Heart right ventricle (tissue), 16 donors: Measurements from ENCODE around the gene HINFP. TPM values are rescaled to one million over a fixed set of nuclear protein-coding genes. Genes with fewer than 3 reads are reported as not detected.

Source experiments
- ATAC-seq, 8 donors: fragments of 200-7000 bp; cut with Tn5 transposase; one replicate each; pipeline ENCODE4 v1.9.1; 2020; ENCODE audit warnings: mild to moderate bottlenecking in 8 of 8, moderate library complexity in 8 of 8, moderate number of reproducible peaks in 1 of 8
- DNase-seq, 2 donors: peaks; one replicate each; pipeline ENCODE4 v3.0.0-alpha.2; 2020
- H3K27ac ChIP-seq, 10 donors: fragments of 200-600 bp; sonication (generic) in 2 of 10; one replicate each; pipeline versions ENCODE4 v1.5.0 to v1.8.0; 2020 to 2022; ENCODE audit warnings: mild to moderate bottlenecking in 3 of 10
- H3K27me3 ChIP-seq, 7 donors: fragments of 200-600 bp; one replicate each; pipeline ENCODE4 v1.8.0; 2021 to 2022; ENCODE audit warnings: mild to moderate bottlenecking in 2 of 7
- H3K36me3 ChIP-seq, 9 donors: fragments of 200-600 bp; sonication (generic) in 1 of 9; one replicate each; pipeline versions ENCODE4 v1.5.0 to v1.8.0; 2020 to 2022; ENCODE audit warnings: mild to moderate bottlenecking in 2 of 9
- H3K4me1 ChIP-seq, 9 donors: fragments of 200-600 bp; sonication (generic) in 1 of 9; one replicate each; pipeline versions ENCODE4 v1.5.0 to v1.8.0; 2020 to 2022; ENCODE audit warnings: mild to moderate bottlenecking in 4 of 9
- H3K4me3 ChIP-seq, 10 donors: fragments of 200-600 bp; sonication (generic) in 2 of 10; one replicate each; pipeline versions ENCODE4 v1.5.0 to v1.8.0; 2020 to 2022; ENCODE audit warnings: mild to moderate bottlenecking in 7 of 10, moderate library complexity in 2 of 10
- H3K9me3 ChIP-seq, 11 donors: fragments of 200-600 bp in 10 of 11; sonication (generic) in 2 of 11; one replicate each; pipeline versions ENCODE4 v1.5.0 to v1.8.0; 2013 to 2022; ENCODE audit warnings: mild to moderate bottlenecking in 2 of 11, control low read depth in 1 of 11, moderate library complexity in 1 of 11
- WGBS, 2 donors: extraction: QIAGEN DNeasy Blood & Tissue Kit; methylation state at CpG; one replicate each; pipeline ENCODE4 v1.1.7; 2013; ENCODE audit warnings: inconsistent platforms in 1 of 2; 5-methylcytosine and 5-hydroxymethylcytosine counted together
- intact Hi-C, 10 donors: fragments of 100-400 bp; cut with DNase I; formaldehyde crosslinking; loops; one replicate each; pipeline versions ENCODE4 v1.11.1 to v1.14.2; 2022
- polyA plus RNA-seq, 2 donors: library from polyadenylated mRNA; stranded (reverse); fragments of 200-250 nt; gene quantifications; one replicate each; pipeline ENCODE4 v1.2.3, GENCODE V29; 2013
- total RNA-seq, 10 donors: library from RNA; stranded (reverse); fragmentation: NEBNext Ultra II Directional in 3 of 10; extraction: Animal tissue kit (Norgen Biotek cat#: 25700) in 3 of 10; gene quantifications; one replicate each; pipeline versions ENCODE4 v1.2.1 to v1.2.4, GENCODE V29; 2021 to 2023
- TF ChIP-seq, protein P1 (sequence below), 9 donors: fragments of 200-600 bp; sonication (generic) in 2 of 9; IDR thresholded peaks; one replicate each; pipeline versions ENCODE4 v1.5.0 to v1.8.0; 2021 to 2022; ENCODE audit warnings: antibody characterized with exemption in 9 of 9, mild to moderate bottlenecking in 5 of 9, moderate library complexity in 1 of 9
- donor health status: Arrhythmogenic right ventricular cardiomyopathy.
- donor health status: ischemic (EF 13 %, LVEDD 7.1; RV severe dilation, severe dysfunction).
- donor health status: healthy with polysubstance abuse.
- donor health status: DM: no; HTN: yes; CAD: no.
- donor health status: DM: no; HTN: no; CAD: no.
- donor health status: ischemic (EF 25% LVEDD 6.9; RV normal size, moderate dysfunction).
- donor health status: ischemic (EF 25% LVEDD 5.7; RV mildly dilated, moderate dysfunction).
- donor health status: healthy.
- donor health status: DM: yes; HTN: yes; CAD: no.
- donor health status: Ischemic cardiomyopathy.
- donor health status: ischemic (EF 35%, LVEDD 5.7; RV mildly dilated, moderate dysfunction).
- donor health status: nonischemic (EF 11% LVEDD 7.7; RV severe dilation, severe dysfunction).
- donor health status: DM: yes; HTN: yes; CAD: no.
- donor health status: PGD.
- donor health status: ischemic (EF 29% LVEDD 5.4; RV normal size, mild dysfunction).
- donor health status: nonischemic (EF 23%, LVEDD 6.1; RV moderate dilation, normal function).

Gene HINFP
- total and polyA plus RNA-seq, 12 donors = 8.6 to 18.1 (median 11.5) TPM

DNA sequence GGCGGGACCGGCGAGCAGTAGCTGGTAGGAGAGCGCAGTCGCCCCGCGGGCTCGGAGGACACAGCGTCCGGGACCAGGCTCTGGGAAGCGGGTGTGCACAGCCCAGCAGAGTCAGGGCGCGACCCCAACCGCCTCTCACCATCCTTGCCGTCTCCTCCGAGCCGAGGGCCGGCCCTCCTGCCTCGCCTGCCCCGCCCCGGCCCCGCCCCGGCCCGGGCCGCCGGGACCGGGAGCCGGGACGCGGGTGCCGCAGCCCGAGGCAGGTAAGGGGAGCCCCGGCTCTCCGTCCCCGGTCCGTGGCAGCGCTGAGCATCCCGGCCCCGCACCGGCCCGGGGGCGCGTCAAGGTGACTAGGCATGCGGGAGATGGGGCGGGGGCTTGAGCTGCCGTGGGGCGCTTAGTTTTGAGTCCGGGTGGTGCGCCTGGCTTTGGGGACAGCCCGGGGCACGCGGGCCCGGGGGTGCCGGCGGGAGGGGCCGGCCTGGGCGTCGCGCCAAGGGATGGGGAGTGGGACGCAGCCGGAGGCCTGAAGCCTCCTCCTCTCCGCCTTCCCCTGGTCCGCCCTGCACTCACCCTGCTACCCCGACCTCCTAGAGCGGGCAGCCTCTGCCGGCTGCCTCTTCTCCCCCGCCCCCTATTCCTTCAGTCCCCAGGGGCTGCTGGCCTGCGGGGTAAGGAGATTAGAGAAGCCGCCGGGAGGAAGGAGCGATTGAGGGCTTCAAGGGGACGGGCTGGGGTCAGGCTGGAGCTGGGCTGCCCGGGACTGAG, 27.8 kb downstream of the HINFP start, which contains the start of gene ABCG4:
Gene ABCG4, plus strand, starts transcription at position 35 of the 768 bp plus-strand sequence. CDS start 914 bp downstream, outside the sequence.
- Histone ChIP-seq H3K27me3 (peaks cover 0 to 77% (median 18%) of the 10 kb centered on the region in 7 donors), H3K36me3 (no peaks in the 10 kb centered on the region), H3K9me3 (no peaks in the 10 kb centered on the region), H3K4me3 (peak within 1 kb of the TSS; percentile 8 to 68 (median 62)), H3K4me1 (peaks cover 0 to 24% (median 11%) of the 10 kb centered on the region in 9 donors), H3K27ac (peak within 1 kb of the TSS in 1 of 10 donors; percentile 10)
- intact Hi-C loops = loop anchor here in 7 of 10 donors (5.0 to 10.0 kb wide), 5 partner anchors 43 to 176 kb away; no protein-coding TSS in a partner anchor
- DNase-seq = peak in 1 of 2 donors; percentile 48
- peak; percentile 23 to 59 (median 36) for ATAC-seq
- 1 to 2% methylated on average over 30 to 73 of the region's 73 CpGs for WGBS, 2 donors
- TF ChIP-seq, protein P1, sequence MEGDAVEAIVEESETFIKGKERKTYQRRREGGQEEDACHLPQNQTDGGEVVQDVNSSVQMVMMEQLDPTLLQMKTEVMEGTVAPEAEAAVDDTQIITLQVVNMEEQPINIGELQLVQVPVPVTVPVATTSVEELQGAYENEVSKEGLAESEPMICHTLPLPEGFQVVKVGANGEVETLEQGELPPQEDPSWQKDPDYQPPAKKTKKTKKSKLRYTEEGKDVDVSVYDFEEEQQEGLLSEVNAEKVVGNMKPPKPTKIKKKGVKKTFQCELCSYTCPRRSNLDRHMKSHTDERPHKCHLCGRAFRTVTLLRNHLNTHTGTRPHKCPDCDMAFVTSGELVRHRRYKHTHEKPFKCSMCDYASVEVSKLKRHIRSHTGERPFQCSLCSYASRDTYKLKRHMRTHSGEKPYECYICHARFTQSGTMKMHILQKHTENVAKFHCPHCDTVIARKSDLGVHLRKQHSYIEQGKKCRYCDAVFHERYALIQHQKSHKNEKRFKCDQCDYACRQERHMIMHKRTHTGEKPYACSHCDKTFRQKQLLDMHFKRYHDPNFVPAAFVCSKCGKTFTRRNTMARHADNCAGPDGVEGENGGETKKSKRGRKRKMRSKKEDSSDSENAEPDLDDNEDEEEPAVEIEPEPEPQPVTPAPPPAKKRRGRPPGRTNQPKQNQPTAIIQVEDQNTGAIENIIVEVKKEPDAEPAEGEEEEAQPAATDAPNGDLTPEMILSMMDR (IDR thresholded peaks at IDR 0.05) = no peak

DNA sequence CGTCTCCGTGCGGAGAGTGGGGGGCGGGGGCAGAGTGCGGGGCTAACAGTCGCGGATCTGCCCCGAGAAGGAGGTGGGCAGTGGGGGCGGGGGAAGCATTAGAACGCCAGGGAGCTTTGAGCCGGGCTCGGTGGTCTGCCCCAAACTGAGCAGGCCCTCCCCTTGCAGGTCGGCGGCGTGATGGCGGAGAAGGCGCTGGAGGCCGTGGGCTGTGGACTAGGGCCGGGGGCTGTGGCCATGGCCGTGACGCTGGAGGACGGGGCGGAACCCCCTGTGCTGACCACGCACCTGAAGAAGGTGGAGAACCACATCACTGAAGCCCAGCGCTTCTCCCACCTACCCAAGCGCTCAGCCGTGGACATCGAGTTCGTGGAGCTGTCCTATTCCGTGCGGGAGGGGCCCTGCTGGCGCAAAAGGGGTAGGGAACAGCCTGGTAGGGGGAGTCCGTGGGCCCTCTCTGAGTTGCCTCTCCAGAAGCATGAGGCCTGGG, 28.5 kb downstream of the HINFP start:
- H3K36me3 ChIP-seq = no peaks in the 10 kb centered on the region
- no peaks in the 10 kb centered on the region for H3K9me3 ChIP-seq
- WGBS, 2 donors = 34 to 41% methylated on average over 33 of the region's 33 CpGs
- peak overlapping the region; percentile 8 to 68 (median 62) for H3K4me3 ChIP-seq
- TF ChIP-seq, protein P1 (IDR thresholded peaks at IDR 0.05) = no peak
- intact Hi-C loops = loop anchor here in 7 of 10 donors (5.0 to 10.0 kb wide), 5 partner anchors 42 to 175 kb away; no protein-coding TSS in a partner anchor
- peaks cover 0 to 21% (median 7%) of the 10 kb centered on the region in 9 donors for H3K4me1 ChIP-seq
- DNase-seq (no peak), ATAC-seq (peak in 1 of 8 donors; percentile 8)
- peaks cover 0 to 77% (median 18%) of the 10 kb centered on the region in 7 donors for H3K27me3 ChIP-seq
- H3K27ac ChIP-seq = no peak overlapping the region

DNA sequence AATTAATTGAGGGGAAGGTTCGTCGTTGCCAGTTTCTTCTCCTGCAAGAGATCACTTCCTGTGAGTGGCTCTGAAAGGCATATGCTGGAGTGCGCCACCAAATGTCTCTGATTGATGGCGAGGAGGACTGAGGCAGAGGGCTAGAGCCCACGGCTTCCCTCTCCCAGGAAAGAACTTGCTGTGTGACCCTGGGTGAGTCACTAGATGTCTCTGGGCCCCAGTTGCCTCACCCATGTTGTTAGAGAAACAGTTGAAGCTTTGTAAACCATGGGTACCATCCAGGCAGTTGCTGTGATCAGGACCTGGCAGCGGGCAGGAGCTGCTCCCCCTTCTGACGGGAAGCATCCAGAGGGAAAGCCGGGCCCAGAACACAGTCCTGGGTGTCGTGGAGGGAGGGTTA, 30.7 kb downstream of the HINFP start:
- intact Hi-C loops = loop anchor here in 1 of 10 donors (5.0 kb wide), 1 partner anchor 45 kb away; no protein-coding TSS in a partner anchor
- Histone ChIP-seq H3K9me3 (no peaks in the 10 kb centered on the region), H3K27me3 (peaks cover 0 to 56% (median 18%) of the 10 kb centered on the region in 7 donors), H3K27ac (no peak overlapping the region), H3K4me1 (peaks cover 0 to 18% (median 7%) of the 10 kb centered on the region in 9 donors), H3K36me3 (no peaks in the 10 kb centered on the region), H3K4me3 (no peak overlapping the region)
- ATAC-seq (no peak), DNase-seq (no peak)
- WGBS, 2 donors = 84 to 87% methylated on average over 9 of the region's 9 CpGs
- TF ChIP-seq, protein P1 (IDR thresholded peaks at IDR 0.05) = no peak

DNA sequence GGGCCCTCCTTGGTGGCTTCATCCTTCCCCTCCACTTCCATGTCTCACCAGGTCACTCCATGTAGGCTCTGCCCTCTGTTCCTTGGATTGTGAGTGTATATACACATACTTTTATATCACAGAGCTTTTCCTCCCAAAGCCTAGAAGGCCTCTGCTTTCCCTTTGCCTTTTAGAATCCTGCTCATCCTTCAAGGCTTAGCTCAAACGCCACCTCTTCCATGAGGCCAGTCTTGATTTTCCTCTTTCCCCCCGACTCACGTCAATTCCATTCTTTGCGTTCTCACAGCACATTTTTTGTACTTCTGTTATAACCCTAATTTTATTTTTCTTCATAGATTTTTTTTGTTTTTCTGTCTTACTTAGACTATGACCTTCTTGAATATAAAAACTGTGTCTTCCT, 31.2 kb downstream of the HINFP start:
- H3K27me3 ChIP-seq = peaks cover 0 to 51% (median 12%) of the 10 kb centered on the region in 7 donors
- DNase-seq (no peak), ATAC-seq (no peak)
- peaks cover 0 to 18% (median 7%) of the 10 kb centered on the region in 9 donors for H3K4me1 ChIP-seq
- 93 to 95% methylated on average over 4 of the region's 4 CpGs for WGBS, 2 donors
- TF ChIP-seq, protein P1 (IDR thresholded peaks at IDR 0.05) = no peak
- intact Hi-C loops = loop anchor here in 1 of 10 donors (5.0 kb wide), 1 partner anchor 45 kb away; no protein-coding TSS in a partner anchor
- no peaks in the 10 kb centered on the region for H3K36me3 ChIP-seq
- no peak overlapping the region for H3K4me3 ChIP-seq
- no peak overlapping the region for H3K27ac ChIP-seq
- no peaks in the 10 kb centered on the region for H3K9me3 ChIP-seq
